Myocyte (in vitro differentiated cells): ENCODE measurements around the gene FBXO45. TPM values are rescaled to one million over a fixed set of nuclear protein-coding genes. Genes with fewer than 3 reads are reported as not detected.
"Not testable (repeated sequence)": the region's sequence is repeated elsewhere in the genome, so short reads cannot be mapped to it uniquely, and the experiment has no call there.

ENCODE experiments used
- DNase-seq: peaks from one replicate; pipeline ENCODE4 v3.0.0-alpha.2; 2012; ENCODE audit warnings: low read depth
- total RNA-seq: library from RNA; depleted of rRNA; stranded (reverse); fragments of >200 nt; gene quantifications from 2 replicates; pipeline ENCODE4 v1.2.3, GENCODE V29; 2014

FBXO45 gene
- total RNA-seq, 1 donor from 2014 or later: 9.5 TPM

DNA sequence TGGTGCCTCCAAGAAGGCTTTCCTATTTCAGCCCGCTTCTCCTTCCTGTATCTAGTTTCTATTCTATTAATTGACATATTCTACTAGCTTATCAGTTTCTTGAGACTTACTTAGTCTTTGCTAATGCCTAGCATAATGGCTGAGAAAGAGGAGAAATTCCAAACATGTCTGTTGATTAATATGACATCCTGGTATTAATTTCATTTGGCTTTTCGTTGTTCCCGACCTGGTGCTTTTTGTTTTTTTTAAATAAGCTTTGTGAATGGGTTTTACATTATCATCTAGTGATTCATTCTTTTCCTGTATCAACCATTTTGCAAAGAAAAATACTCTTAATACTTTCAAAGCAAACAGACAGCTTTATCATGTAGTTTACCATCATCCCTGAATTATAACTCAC lies 13.2 kb upstream of the FBXO45 start:
- DNase-seq: no peak

DNA sequence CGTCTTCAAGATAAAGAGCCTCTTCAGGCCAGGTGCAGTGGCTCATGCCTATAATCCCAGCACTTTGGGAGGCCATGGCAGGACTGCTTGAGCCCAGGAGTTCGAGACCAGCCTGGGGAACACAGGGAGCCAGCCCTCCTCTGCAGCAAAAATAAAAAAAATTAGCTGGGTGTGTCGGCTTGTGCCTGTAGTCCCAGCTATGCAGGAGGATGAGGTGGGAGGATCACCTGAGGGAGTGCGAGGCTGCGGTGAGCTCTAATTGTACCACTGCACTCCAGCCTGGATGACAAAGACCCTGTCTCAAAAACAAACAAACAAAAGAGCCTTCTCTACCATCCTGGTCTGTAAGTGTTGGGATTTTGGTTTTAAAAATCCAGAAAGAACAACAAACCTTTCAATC lies 11.2 kb upstream of the FBXO45 start:
- no peak for DNase-seq

- DNase-seq: no peak
Measured at GRCh38 chr3:196558476-196558875, 10.0 kb upstream of the FBXO45 start.

GRCh38 chr3:196559826-196560225 lies 8.6 kb upstream of the FBXO45 start:
- no peak for DNase-seq

DNA sequence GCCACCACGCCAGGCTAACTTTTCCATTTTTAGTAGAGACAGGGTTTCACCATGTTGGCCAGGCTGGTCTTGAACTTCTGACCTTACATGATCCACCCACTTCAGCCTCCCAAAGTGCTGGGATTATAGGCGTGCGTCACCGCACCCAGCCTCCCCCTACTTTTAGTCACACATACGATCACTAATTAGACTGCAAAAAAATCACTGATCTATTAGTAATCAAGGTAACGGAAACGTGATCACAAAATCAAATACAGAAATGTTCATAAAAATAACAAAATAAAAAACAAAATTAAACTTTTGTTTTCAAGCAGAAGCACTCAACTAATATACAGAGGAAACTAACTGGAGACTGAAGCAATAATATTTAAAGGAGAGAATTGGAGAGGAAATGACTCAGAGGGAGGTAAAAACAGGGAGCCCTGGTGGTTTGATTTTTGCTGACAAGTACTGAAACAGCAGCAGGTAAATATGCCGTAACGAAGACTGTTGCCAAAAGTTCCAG lies 4.7 kb upstream of the FBXO45 start:
- DNase-seq: no peak

GRCh38 chr3:196569003-196569516 lies 600 bp downstream of the FBXO45 start:
- peak; percentile 20 for DNase-seq

DNA sequence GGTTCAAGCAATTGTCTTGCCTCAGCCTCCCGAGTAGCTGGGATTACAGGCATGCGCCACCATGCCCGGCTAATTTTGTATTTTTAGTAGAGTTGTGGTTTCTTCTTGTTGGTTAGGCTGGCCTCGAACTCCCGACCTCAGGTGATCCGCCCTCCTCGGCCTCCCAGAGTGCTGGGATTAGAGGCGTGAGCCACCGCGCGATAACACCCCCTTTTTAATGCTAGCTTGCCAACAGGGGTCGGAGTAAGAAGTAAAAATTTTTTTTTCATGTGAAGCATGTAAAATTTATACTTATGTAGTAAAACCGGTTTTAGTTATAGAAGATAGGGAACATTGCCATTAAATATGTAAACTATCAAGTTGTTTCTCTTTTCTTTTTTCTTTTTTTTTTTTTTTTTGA lies 1.9 kb downstream of the FBXO45 start:
- DNase-seq: not testable (repeated sequence)

GRCh38 chr3:196572389-196572788 lies 3.9 kb downstream of the FBXO45 start:
- DNase-seq: no peak

- DNase-seq: peak; percentile 18
Measured at GRCh38 chr3:196585044-196585757, 16.7 kb downstream of the FBXO45 start.

GRCh38 chr3:196590279-196590678 lies 21.8 kb downstream of the FBXO45 start:
- peak; percentile 40 for DNase-seq

DNA sequence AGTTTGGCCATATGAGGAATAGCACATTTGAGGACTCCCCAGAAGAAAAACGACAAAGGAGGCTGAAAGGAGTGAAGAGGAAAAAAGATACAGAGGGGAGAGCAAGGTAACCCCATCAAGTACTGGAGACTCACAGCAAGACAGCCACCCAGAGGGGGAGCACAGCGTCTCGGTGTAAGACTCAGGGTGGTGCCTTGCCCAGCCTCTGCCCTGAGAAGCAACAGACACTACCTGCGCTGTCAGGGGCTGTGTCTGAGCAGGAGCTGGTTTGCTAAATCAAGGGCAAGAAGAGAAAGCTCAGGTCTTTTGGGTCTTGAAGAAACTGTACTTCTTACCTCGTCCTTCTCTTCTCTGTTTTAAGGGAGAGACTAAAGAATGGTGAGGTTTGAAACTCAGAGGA lies 27.9 kb downstream of the FBXO45 start:
- no peak for DNase-seq

DNA sequence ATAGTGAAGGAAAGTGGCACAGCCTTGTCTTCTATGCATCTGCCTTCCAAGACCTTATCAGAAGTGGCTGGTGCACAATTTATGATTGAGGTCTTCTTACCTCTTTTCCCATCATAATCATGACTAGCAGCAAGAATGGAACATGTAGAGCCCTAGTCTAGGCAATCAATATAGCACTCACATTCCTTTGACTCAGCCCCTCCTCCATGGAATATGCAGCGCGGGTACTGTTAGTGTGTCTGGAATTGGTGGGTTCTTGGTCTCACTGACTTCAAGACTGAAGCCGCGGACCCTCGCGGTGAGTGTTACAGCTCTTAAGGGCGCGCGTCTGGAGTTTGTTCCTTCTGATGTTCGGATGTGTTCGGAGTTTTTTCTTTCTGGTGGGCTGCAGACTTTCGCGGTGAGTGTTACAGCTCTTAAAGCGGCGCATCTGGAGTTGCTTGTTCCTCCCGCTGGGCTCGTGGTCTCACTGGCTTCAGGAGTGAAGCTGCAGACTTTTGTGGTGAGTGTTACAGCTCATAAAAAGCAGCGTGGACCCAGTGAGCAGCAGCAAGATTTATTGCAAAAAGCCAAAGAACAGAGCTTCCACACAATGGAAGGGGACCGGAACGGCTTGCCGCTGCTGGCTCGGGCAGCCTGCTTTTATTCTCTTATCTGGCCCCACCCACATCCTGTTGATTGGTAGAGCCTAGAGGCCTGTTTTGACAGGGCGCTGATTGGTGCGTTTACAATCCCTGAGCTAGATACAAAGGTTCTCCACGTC lies 29.7 kb downstream of the FBXO45 start:
- DNase-seq: not testable (repeated sequence)

- no peak for DNase-seq
Measured at GRCh38 chr3:196599734-196600128, 31.3 kb downstream of the FBXO45 start.

DNA sequence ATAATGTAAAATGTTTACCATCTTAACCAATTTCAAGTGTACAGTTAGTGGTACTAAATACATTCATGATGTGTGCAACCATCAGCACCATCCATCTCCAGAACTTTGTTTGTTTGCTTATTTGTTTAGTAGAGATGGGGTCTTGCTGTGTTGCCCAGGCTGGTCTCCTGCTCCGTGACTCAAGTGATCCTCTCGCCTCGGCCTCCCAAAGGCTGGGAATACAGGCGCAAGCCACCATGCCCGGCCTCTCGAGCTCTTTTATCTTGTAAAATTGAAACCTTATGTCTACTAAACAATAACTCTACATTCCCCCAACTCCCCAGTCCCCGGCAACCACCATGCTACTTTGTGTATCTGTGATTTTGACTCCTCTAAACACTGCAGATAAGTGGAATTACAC lies 31.9 kb downstream of the FBXO45 start:
- no peak for DNase-seq

DNA sequence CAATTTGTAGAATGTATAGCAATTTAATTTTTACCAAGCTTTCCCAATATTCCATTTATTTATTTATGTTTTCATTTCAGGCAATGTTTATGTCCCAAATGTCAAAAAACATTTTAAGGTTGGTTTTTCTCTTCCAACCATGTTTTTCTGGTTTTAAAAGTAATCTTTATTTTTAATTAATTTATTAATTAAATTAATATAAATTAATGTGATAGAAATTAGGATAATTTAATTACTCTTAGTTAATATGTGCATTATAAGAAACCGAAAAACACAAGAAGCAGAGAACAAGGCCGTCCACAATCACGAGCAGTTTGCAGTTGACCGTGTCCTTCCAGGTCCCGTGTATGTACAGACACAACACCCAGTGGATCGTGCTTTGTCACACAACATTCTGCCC lies 34.2 kb downstream of the FBXO45 start:
- no peak for DNase-seq

GRCh38 chr3:196603683-196604082 lies 35.2 kb downstream of the FBXO45 start:
- DNase-seq: peak; percentile 79

- peak; percentile 36 for DNase-seq
Measured at GRCh38 chr3:196604548-196604947, 36.1 kb downstream of the FBXO45 start.

DNA sequence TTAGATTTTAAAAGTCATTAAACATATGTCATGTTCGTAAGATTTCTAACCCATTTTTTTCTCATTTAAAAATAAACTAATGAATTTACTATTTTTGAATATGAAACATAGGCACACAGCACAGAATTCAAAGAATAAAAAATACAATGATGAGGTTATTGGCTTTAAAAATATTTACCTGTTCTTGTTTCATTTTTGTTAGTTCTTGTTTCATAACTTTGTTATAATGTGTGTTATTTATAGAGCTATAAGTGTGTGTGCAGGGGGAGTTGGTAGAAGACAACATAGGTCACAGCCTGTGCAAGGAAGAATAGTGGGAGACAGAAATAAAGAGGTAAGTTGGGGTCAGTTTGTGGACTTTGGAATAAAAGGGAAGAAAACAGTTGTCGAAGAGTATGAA lies 40.2 kb downstream of the FBXO45 start:
- no peak for DNase-seq

DNA sequence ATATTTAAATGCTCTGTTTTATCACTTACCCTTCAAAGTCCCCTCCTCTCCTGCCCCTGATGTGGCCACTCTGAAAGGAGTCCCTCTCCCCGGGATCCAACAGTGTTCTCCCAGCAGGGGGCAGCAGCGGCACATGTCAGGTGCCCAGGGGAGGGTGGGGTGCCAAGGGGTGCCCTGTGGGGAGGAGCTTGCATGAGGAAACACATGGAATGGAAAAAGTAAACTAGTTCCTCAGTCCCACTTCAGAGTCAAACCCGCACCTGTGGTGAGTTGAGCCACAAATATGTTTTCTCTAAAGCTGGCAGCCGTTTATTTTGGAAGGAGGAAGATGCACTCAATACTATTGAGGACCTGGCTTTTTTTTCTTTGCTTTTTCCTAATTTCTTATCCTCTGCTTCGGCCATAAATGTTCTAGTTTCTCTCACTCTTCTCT lies 40.9 kb downstream of the FBXO45 start:
- peak; percentile 84 for DNase-seq

- no peak for DNase-seq
Measured at GRCh38 chr3:196609805-196610515, 41.5 kb downstream of the FBXO45 start.

DNA sequence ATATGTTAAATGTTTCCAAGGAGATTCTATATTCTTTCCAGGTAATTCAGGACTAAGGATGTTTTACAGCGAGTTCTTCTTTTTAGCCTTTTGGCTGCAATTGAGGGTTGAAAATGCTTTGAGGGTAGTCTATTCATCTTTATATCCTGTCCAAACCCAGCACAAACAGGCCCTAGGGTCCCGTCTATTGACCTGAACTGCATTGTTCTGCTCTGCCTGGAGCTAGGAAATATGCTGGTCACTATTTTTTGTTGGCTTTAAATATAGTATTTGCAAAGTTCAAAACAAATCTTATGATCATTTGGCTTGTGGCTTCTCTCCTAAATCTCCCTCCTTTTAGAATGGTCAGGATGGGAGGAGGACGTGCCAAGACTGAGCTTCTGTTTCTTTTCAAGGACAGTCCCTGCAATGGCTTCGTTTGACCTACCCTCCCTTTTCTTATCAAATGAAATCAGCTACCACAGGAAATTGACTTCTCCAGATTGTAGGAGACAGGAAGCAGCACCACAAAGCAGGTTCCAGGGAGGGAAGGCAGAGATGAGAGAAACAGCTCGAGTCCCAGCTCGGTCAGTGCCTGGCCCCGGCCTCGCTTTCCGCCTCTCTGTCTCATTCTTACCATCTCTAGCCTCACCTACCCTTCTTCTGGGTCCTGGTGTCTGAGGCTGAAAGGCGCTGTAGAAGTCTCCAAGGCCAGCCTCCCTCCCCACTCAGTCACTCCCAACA lies 43.5 kb downstream of the FBXO45 start:
- no peak for DNase-seq
